Right hindlimb (tissue), 1 donor: ENCODE measurements around the gene SIX2.

ENCODE experiments used
- DNase-seq: peaks from one replicate; pipeline ENCODE4 v3.0.0-alpha.2; 2018

SIX2 gene

DNA sequence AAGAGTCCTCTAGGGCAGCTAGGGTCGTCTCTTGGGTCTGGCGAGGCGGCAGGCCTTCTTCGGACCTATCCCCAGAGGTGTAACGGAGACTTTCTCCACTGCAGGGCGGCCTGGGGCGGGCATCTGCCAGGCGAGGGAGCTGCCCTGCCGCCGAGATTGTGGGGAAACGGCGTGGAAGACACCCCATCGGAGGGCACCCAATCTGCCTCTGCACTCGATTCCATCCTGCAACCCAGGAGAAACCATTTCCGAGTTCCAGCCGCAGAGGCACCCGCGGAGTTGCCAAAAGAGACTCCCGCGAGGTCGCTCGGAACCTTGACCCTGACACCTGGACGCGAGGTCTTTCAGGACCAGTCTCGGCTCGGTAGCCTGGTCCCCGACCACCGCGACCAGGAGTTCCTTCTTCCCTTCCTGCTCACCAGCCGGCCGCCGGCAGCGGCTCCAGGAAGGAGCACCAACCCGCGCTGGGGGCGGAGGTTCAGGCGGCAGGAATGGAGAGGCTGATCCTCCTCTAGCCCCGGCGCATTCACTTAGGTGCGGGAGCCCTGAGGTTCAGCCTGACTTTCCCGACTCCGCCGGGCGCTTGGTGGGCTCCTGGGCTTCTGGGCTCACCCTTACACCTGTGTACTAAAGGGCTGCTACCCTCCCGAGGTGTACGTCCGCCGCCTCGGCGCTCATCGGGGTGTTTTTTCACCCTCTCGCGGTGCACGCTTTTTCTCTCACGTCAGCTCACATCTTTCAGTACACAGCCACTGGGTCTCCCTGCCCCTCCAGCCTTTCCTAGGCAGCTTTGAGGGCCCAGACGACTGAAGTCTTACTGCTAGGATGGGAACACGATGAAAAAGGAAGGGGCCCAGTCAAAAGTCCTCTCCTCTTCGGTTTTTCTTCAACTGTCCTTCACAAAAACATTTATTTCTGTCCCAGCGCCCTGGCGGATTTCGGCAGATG is 8.1 kb downstream of the SIX2 start:
- DNase-seq, result no peak

DNA sequence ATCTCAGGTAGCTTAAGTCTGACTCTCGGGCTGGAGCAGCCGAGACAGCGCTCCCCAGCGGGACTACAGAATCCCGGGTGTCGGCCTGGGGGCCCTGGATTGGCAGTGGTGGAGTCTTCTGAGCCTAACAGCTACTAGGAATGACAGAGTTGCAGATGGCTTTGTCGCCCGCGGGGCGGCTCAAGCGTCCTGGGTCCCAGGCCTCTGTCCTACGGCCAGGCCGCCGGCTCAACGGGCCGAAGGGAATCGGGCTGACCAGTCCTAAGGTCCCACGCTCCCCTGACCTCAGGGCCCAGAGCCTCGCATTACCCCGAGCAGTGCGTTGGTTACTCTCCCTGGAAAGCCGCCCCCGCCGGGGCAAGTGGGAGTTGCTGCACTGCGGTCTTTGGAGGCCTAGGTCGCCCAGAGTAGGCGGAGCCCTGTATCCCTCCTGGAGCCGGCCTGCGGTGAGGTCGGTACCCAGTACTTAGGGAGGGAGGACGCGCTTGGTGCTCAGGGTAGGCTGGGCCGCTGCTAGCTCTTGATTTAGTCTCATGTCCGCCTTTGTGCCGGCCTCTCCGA is 8.8 kb downstream of the SIX2 start:
- no peak for DNase-seq

DNA sequence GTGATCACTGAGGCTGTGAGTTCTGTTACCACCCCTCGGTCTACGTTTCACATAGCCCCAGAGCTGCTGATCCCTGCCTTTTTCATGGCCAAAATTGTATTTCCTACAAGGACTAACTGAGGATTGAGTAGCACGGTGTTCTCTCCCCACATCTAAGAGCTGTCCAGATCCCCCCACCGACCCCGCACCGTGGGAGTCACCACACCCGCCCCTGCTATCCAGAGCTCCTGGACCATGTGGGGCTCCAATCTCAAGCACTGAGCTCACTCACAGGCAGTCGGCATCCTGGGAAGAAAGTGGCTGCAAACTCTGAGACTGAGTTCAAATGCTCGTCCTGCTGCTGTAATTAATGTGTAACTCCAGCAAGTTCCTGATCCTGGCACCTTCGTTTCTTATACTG is 9.7 kb downstream of the SIX2 start:
- DNase-seq, result no peak

DNA sequence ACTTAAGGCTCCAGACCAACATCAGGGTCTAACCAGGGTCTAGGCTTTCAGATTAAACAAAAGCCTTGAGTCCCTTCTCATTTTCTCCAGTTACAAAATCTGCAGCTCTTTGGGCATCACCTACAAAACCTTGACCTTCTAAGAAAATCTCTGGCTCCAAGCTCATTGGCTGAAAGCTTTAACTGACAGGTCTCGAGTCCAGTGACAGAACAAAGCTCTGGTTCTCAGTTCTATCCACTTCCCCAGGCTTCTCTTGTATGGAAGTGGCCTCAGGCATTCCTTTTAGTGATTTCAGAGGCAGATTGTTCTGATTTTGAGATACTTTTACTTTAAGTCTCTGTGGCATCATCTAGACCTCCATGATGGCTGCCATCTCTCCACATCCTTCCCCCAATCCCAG is 11.3 kb downstream of the SIX2 start:
- DNase-seq, result no peak

DNA sequence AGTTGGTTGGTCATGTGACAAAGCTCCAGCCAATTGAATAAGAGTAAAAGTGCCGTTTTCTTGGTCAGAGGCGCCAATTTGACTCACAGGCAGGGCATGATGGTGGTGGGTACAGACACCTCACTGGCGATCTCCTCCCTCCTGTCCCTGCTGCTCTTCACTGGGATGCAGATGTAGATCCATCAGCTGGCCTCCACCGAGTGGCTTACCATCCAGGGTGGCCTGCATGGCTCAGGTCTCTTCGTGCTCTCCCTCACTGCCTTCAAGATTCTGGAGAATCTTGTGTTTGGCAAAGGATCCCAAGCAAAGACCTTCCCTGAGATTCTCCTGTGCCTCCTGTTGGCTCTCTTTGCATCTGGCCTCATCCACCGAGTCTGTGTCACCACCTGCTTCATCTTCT is 12.9 kb downstream of the SIX2 start:
- no peak for DNase-seq

DNA sequence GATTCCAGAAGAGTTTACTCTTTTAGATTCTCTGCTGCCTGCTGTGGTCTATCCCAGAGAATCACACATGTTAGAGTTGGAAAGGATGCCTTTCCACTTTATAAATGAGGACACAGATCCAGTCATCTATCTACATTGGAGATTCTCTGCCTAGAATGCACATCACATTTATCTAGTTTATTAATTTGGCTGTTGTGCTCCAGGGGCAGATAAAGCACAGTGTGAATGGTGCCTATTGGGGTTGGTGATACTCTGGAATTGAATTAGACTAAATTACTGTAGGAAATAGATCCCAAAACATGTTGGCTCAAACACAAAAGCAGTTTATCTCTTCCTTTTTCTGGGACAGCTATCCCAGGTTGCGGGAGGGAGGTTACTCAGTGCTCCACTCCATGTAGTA is 14.9 kb downstream of the SIX2 start:
- no peak for DNase-seq

DNA sequence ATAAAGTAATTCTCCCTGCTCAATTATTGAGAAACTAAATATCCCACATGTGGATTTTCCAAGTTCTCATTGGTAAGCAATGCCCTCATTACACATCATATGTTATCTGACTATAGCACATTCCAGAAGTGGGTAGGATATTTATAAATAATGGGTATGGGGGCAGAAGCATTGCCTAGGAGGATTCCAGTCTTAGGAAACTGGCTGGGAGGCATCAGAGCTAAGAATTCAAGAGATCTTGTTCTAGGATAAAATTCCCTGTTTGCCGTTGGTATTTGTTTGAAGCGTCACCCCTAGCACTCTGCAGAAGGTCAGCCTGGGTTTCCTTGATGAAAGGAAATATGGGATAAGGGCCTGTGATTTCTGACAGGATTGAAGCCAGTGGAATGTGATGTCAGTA is 20.1 kb downstream of the SIX2 start:
- no peak for DNase-seq

DNA sequence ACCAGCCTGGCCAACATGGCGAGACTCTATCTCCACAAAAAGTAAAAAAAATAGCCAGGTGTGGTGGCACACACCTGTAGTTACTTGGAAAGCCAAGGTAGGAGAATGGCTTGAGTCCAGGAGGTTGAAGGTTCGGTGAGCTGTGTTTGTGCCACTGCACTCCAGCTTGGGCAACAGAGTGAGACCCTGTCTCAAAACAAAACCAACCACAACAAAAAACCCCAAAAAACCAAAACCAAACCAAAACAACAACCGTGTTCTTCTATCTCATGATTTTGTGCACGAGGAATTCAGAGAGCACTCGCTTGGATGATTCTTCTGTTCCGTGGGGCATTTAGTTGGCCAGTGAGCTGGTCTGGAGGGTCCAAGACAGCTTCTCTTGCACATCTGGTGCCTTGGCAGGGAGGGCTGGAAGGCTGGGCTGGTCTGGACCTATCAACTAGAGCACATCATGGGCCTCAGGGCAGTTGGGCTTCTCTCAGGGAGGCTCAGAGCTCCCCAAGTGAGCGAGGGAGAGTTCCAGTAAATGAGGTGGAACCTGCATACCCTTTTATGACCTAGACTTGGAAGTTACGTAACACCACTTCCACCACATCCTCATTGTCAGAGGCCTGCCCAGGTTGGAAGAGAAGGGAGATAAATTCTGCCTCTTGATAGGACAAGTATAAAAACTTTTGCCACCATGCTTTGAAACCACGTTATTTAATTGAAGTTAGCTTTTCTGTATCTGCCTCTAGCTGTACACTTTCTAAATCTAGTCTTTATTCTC is 25.2 kb downstream of the SIX2 start:
- DNase-seq, result no peak

DNA sequence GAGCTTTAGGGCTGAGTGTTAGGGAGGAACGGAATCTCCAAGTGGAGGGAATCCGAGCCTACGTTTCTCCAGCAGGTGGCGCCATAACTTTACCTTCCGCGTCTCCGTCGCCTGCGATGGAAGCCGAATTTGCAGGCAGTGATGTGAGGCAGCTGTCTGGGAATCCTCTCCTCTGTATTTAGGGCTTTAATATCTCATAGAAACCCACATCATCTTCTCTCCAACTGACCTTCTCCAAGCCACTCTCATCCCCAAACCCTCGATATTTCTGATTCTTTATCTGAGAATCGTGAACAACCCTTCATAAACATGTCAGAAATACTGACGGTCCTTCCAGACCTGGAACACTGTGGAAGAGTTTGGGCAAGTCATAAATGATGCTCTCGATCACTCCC is 27.5 kb downstream of the SIX2 start:
- DNase-seq, result peak; percentile 83

DNA sequence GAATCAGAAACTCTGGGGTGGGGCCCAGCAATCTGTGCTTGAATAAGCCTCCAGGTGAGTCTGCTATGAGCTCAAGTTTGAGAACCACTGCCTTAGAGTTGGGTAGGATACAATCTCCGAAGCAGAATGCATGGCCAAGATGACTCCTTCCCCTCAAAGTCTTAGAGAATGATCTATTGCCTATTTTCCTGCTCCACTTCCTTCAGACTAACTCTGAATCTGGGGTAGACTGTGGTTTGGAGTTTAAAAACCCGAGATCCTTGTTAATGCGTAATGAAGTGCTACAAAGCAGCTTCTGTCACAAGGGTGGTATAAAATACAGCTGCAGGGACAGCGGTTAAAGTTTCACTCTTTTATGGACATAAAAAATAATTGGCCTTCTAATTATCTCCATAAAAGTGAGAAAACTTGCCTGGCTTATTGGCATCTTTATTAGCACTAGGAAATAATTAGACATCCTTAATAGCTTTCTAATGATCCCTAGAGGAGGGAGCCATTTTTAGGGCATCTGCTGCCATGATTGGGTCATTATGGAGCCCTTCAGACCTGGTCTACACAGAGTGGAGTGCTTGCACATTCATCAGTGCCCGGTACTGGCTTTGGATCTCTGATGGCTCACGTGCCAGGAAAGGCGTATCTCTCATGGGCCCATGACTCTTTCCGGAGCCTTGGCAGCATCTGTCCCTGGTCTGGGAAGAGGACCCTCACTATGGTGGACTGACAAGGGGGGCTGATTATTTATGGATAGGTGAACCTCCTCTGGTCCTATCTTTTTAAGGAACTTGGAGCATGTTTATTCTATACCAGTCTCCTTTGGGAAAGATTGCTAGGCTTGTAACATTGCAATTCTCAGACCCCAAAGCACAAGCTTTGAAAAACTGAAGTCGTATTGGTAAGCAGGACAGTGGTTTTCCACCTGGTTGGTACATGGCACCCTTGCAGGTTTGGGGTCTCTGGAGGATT is 28.2 kb downstream of the SIX2 start:
- DNase-seq, result no peak

DNA sequence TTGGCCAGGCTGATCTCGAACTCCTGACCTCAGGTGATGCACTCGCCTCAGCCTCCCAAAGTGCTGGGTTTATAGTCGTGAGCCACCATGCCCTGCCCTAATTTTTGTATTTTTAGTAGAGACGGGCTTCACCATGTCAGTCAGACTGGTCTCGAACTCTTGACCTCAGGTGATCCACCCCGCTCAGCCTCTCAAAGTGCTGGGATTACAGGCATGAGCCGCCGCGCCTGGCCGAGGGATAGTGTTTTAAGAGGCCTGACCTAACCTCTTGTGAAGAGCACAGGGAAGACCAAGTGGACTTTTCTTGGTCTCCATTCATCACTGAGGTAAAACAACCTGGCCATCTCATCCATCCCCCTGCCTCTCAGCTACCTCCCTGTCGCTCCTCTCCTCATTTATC is 29.7 kb downstream of the SIX2 start:
- DNase-seq, result no peak

DNA sequence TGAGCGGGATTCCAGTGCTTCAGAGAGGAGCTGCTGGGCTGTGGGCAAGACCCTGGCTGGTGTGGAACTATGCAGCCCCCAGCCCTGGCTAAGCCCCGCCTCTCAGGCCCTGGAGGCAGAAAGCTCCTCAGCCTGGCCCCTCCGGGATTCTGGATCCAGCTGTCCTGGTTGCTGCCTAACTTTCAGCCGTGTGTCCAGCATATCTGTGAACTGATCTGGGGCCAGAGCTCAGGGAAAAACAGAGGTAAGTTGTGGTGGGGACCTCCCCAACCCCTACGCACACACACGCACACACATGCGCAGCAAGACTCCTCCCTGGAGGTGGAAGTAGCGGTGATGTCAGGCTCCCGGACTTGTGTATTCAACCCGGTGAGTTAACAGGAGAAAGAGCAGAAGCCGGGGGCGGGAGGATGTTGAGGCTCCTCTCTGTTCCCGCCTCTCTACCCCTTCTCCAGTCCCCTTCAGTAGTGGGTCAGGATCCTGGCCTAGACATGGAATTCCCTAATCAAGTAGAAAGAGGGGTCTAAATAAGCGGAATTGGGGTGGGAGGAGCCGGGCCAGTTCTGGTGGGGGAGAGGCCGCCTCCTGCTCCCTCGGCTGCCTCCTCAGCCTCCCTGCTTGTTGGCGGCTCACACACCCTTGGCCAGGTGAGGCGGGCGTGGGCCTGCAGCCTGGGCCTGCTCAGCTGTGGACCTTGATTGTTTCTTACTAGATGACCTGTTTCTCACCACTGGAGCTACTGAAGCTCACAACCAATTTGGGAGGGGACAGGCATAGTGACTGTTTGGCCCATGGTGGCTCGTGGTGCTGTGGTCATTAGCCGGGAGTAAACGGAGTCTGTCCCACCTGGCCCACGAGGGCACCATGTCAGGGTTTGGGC is 33.4 kb downstream of the SIX2 start:
- no peak for DNase-seq

DNA sequence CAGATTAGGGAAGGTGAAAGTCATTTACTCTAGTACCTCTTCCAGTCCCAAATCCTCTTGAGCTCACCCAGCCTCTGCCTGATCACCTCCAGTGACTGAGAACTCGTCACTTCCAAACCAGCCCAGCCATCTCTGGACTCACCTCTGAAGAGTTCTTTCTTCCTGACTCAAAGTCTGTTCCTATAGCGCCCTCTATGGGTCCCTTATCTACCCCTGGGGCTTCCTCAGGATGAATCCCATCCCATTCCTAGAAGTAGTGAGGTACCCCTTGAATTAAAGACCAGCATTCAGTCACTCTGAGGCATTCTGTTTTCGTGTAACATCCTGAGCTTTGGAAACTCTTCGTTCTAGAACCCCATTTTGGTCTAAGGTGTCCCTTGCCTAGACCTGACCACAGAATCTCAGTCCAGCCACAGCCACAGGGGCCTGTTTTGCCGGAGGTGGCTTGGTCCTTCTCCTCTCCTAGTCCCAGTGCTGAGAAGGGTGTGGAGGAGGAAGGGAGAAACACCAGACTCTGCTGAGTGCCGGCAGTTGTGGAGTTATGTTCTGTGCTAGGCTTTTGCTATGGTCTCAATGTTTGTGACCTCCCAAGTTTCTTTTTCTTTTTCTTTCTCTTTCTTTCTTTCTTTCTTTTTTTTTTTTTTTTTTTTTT is 35.1 kb downstream of the SIX2 start:
- DNase-seq, result no peak

DNA sequence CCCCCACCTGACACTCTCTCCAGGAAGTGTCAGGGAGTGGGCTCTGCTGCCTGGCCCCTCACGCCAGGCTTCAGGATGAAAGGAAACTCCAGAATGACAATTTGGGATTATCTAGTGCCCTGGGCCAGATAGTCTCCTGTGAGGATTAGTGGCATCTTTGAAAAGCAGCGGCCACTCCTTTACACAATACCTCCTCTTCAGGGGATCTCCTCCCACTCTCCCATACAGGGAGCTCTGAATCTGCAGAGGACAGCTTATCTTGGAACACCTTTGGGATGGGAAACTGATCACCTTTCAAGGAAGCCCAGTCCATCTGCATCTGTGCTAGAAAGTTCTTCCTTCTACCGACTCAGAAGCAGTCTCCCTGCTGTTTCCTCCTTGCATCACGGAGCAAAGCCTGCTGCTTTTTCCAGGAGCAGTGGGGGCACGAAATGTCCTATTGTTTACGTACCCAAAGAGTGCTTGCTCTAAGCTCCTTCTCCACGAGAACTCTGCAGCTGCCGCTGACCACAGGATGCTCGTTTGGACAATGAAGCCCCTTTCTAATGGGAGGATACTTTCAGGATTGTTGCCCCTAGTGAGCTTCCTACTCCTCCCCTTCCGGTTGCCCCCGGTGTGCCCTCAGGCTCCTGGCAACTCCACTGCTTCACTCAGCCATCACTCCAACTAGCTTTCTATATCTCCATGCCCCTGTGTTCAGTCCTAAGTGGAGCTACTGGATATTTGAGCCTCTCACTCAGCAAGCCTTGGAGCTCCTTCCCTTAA is 36.3 kb downstream of the SIX2 start:
- no peak for DNase-seq

DNA sequence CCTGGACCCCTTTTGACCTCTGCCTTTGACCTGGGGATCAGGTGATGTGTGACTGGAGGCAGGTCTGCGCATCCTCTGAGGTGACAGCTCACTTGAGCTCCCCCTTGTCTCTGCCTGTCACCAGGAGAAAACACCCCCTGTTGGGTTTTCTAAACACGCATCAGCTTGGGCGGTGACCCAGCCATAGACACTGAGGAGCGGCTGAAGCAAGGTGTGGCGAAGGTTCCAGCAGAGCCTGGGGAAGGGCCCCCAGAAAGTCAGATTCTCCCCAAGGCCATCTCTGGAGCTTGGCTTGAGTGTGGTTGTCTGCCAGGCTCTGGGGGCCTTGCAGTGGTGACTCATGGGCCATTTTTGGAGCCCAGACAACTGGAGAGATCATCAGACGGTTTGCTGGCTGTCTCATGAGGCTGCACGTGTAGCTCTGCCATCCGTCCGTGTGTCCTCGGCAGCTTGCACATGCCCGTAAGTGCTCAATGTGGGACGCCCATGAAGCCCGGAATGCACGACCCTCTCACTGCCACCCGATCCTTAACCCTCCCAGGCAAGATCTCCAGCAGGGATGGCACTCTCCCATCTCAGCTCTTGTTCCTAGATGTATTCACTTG is 38.3 kb downstream of the SIX2 start:
- DNase-seq, result no peak

DNA sequence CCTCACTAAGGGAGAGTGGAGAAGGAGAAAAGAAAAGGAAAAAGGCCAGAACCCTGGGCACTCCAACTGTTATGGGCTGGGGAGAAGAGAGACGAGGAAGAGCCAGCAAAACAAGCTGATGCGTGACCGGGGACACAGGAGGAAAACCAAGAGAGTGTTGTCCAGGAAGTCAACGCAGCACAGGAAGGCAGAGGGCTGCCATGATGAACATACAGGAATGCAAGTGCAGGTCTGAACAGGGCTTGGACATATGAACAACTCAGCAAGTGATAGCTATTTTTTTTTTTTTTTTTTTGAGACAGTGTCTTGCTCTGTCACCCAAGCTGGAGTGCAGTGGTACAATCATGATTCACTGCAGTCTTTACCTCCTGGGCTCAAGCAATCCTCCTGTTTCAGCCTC is 39.3 kb downstream of the SIX2 start:
- DNase-seq, result no peak

DNA sequence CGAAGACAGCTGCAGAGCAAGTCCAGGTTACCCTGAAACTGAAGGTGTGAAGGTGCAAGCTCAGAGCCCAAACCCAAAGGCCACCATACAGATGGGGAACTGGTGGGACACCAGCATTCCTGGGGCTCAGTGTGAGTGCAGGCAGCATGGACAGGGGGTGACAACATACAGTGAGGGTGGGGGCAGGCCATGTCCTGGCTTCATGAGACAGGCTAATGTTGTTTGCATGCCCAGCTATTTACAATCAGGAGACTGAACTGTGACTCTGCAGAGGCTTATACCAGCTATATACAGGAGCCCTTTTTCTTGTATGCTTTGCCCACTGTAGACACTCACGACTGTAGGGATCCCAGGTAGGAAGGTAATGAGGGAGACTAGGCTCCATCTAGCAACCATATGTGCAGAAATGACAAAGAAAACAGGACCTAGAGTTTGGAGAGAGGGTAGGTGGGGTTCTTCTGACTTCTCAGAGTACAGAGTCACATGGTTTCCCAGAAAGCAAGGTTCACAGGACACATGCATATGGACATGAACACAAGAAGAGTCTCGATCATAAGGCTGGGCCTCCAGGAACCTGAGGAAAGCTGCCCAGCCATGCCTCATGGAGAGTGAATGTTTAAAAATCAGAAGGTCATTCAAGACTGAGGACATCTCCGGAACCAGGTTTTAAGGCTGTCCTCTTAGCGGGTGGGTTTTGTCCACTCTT is 41.4 kb downstream of the SIX2 start:
- DNase-seq, result no peak

DNA sequence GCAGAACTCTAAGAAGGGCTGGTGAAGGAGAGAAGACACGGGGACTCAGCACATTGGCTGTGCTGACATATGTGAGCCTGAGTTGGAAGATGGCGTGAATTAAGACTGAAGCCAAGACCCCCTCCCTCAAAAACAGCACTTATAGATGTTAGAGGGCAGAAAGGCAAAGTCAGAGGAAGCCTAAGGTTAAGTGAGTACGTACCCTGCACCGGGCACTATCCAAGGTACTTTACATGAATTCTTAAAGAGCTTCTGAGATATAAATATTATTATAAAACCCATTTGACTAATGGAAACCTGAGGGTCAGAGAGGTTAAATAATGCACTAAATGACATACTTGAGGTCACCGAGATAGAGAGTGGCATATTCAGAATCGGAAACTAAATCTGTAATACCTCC is 42.2 kb downstream of the SIX2 start:
- DNase-seq, result no peak

DNA sequence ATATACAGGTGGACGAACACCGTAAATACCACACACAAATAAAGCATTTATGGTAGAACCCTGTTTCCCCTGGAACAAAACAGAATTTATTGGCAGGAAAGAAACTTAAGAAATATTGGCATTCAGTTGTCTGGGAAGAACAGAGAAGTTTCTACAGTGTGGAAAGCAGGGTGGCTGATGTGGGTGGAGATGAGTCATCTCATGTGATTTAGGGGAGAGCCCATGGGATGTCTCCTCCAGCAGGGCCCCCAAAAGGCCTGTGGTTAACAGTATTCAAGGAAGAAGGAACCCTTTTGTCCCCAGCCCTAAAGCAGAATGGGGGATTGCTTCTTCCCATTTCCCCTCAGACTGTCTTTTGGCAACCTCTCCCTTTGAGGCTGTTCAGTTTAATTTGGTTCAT is 43.6 kb downstream of the SIX2 start:
- DNase-seq, result no peak
